ENCODE data around the gene SNAI3.

SNAI3 gene

GRCh38 chr16:88628512-88628974 is 57.8 kb downstream of the SNAI3 start:
- Mint-ChIP-seq H3K27ac (no peak overlapping the region), H3K4me1 (no peaks in the 10 kb centered on the region), H3K9me3 (no peaks in the 10 kb centered on the region), H3K36me3 (ENCODE audit: low read depth) (peaks cover 40% of the 10 kb centered on the region), H3K4me3 (no peak overlapping the region), H3K27me3 (ENCODE audit: low read depth) (peaks cover 5% of the 10 kb centered on the region)
- peak; percentile 18 to 35 (median 20) for TF ChIP-seq CTCF (IDR thresholded peaks at IDR 0.05; ENCODE audit: unreplicated experiment in 3 of 3)
